Esophagus (tissue), 2 donors: ENCODE data around the gene MCRIP1. TPM values are rescaled to one million over a fixed set of nuclear protein-coding genes. Genes with fewer than 3 reads are reported as not detected.
A peak's percentile ranks its signal among the peaks of the same experiment; 100 is the strongest.

ENCODE experiments used
- H3K27ac ChIP-seq, 2 donors: one replicate each; pipeline ENCODE4 v1.5.1; 2013; ENCODE audit warnings: low read depth in 2 of 2, mild to moderate bottlenecking in 2 of 2, inconsistent platforms in 1 of 2, low read length in 1 of 2, moderate library complexity in 1 of 2
- H3K27me3 ChIP-seq, 2 donors: one replicate each; pipeline ENCODE4 v1.6.1; 2013; ENCODE audit warnings: low read length in 2 of 2, control low read depth in 1 of 2, mild to moderate bottlenecking in 1 of 2; ENCODE audit not compliant: insufficient read depth in 2 of 2, control insufficient read depth in 1 of 2
- H3K36me3 ChIP-seq, 2 donors: one replicate each; pipeline ENCODE4 v1.6.1; 2013; ENCODE audit warnings: low read length in 1 of 2; ENCODE audit not compliant: control insufficient read depth in 2 of 2, insufficient read depth in 2 of 2
- H3K4me1 ChIP-seq, 2 donors: one replicate each; pipeline ENCODE4 v1.6.1; 2013; ENCODE audit warnings: low read length in 1 of 2; ENCODE audit not compliant: control insufficient read depth in 2 of 2, insufficient read depth in 2 of 2
- H3K4me3 ChIP-seq, 2 donors: one replicate each; pipeline ENCODE4 v1.5.1; 2013; ENCODE audit warnings: low read length in 2 of 2, mild to moderate bottlenecking in 2 of 2, low read depth in 1 of 2, moderate library complexity in 1 of 2
- H3K9me3 ChIP-seq, 2 donors: one replicate each; pipeline ENCODE4 v1.6.1; 2013; ENCODE audit warnings: mild to moderate bottlenecking in 2 of 2, low read depth in 1 of 2, low read length in 1 of 2, moderate library complexity in 1 of 2; ENCODE audit not compliant: control insufficient read depth in 2 of 2, insufficient read depth in 1 of 2
- WGBS, 2 donors: extraction: QIAGEN DNeasy Blood & Tissue Kit; methylation state at CpG; one replicate each; pipeline ENCODE4 v1.1.7; 2013; 5-methylcytosine and 5-hydroxymethylcytosine counted together
- polyA plus RNA-seq, 2 donors: library from polyadenylated mRNA; stranded (reverse); fragments of 200-250 nt; gene quantifications; one replicate each; pipeline ENCODE4 v1.2.3, GENCODE V29; 2013
- donor health status: healthy with polysubstance abuse.
- donor health status: Bipolar disorder and iron deficiency.

MCRIP1 gene
- polyA plus RNA-seq, 2 donors = 24.7 to 32.3 TPM

DNA sequence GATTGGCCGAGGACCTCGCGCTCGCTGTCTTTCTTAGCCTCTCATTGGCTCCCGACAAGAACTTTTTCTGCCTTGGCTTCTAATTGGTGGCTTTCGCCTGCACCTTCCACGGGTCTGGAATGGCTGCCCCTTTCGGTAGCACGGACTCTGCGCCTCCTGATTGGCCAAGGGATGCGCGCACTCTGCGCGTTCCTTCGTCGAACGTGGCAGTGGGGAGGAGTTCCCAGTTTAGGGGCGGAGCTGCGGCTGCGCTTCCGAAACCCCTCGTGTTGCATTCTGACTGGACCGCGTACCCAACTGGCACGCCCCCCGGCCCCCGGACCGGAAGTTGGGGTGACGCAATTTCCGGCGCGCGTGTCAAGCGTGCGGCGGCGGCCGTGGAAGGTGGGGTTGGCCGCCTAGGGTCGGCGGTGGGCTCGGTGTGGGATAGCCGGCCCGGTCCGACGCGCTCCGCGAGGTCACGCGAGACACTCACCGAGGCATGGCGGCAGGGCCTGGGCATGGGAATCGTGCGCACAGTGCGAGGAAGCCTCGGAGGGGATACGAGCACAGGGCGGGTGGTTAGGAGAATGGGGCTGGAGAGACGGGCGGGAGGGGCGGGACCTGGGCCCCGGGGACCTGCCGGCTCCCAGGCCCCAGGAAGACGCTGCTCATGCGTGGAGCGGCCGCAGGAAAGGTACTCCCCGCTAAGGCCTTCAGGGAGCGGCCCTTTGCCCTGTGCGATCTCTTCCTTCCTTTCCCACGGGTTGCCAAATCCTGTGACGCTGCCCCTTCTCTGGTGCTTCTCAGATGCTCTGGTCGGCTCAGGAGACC lies 27.9 kb upstream of the MCRIP1 start:
- peak overlapping the region; percentile 98 to 99 for H3K27ac ChIP-seq
- H3K9me3 ChIP-seq = no peaks in the 10 kb centered on the region
- peaks cover 0 to 21% of the 10 kb centered on the region in 2 donors for H3K36me3 ChIP-seq
- H3K4me1 ChIP-seq = peaks cover 3 to 20% of the 10 kb centered on the region in 2 donors
- 0 to 1% methylated on average over 67 to 74 of the region's 74 CpGs for WGBS, 2 donors
- H3K27me3 ChIP-seq = no peaks in the 10 kb centered on the region
- peak overlapping the region; percentile 80 to 83 for H3K4me3 ChIP-seq

DNA sequence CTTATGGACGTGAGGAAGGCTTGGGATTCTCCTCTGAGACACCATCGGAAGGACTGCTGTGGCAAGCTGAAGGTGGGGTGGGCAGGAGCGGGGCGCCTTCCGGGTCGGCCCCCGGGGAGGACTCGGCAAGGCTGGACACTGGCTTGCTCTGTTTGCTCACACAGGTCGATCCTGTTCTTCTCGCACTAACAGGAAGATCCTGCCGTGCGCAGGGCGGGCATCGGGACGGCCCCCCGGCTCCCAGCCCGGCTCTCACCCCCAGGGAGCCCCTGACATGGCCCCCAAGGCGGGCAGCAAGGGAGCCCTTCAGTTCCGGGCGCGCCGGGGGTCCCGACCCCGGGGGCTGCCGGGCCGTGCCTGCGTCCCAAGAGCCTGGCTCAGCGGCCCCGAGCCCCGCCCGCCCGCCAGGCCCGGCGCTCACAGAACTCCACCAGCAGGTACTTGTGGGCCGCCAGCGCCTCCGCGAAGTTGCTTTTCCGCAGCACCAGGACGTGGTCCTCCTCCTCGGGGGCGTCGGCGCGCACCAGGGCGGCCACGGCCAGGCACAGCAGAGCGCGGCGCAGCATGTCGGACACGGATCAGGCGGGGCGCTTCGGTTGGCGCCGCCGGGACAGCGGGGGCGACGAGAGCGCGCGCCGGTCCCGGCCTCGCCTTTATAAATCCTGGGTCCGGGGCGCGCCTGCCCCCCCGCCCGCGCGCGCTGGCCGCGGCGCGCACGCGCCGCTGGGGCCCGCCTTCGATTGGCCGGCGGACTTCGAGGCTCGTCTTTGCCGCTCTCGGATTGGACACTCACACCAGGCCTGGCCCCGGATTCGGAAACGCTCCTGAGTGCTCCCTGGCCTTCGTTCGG lies 27.0 kb upstream of the MCRIP1 start, which contains the start of gene P4HB:
TSS of gene P4HB (minus strand) at position 630 of the 850 bp plus-strand sequence. CDS start at position 566, 64 bp downstream.
- H3K36me3 ChIP-seq = peaks cover 0 to 18% of the 10 kb centered on the region in 2 donors
- 0 to 1% methylated on average over 82 to 95 of the region's 95 CpGs for WGBS, 2 donors
- peaks cover 3 to 13% of the 10 kb centered on the region in 2 donors for H3K4me1 ChIP-seq
- H3K27me3 ChIP-seq = no peaks in the 10 kb centered on the region
- H3K9me3 ChIP-seq = no peaks in the 10 kb centered on the region
- H3K4me3 ChIP-seq = peak within 1 kb of the TSS; percentile 80 to 95
- H3K27ac ChIP-seq = peak within 1 kb of the TSS; percentile 98 to 99

DNA sequence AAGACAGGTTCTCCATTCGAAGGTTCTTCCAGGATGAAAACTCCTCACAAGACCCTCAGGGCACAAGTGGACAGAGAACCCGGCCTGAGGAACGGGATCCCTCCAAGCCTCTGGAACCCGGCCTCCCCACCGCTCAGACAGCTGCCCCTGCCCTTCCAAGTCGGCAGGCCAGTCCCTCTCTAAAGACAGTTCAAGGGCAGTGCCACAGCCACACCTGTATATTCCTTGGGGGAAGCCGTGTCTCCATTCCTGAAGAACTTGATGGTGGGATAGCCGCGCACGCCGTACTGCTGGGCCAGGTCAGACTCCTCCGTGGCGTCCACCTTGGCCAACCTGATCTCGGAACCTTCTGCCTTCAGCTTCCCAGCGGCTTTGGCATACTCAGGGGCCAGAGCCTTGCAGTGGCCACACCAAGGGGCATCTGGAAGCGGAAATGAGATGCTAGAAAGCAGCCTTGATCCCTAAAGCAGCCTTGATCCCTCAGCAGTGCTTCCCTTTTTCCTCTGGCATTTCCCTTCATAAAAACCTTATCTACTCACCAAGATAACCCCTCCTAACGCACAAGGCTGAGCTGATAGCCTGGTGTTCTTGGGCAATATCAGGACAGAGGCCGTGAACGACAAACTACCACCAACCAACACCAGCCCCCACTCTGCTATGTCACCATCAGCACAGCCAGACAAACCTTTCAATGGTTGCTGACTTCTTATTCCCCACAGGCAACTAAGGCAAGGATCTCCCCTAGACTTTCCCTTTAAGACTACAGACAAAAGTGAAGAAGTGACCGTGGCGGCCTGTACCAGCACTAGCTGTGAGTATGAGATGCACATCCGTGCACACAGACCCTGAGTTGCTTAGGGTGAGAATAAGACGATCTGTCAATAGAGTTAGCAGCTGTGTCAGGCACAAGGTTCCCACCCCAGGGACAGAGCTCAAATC lies 26.1 kb upstream of the MCRIP1 start:
- Histone ChIP-seq H3K4me1 (peaks cover 3 to 14% of the 10 kb centered on the region in 2 donors), H3K27ac (peak overlapping the region; percentile 95 to 97), H3K4me3 (peak overlapping the region; percentile 65 to 95), H3K36me3 (peaks cover 0 to 25% of the 10 kb centered on the region in 2 donors), H3K9me3 (no peaks in the 10 kb centered on the region), H3K27me3 (no peaks in the 10 kb centered on the region)
- WGBS, 2 donors = 43 to 50% methylated on average over 23 of the region's 23 CpGs

DNA sequence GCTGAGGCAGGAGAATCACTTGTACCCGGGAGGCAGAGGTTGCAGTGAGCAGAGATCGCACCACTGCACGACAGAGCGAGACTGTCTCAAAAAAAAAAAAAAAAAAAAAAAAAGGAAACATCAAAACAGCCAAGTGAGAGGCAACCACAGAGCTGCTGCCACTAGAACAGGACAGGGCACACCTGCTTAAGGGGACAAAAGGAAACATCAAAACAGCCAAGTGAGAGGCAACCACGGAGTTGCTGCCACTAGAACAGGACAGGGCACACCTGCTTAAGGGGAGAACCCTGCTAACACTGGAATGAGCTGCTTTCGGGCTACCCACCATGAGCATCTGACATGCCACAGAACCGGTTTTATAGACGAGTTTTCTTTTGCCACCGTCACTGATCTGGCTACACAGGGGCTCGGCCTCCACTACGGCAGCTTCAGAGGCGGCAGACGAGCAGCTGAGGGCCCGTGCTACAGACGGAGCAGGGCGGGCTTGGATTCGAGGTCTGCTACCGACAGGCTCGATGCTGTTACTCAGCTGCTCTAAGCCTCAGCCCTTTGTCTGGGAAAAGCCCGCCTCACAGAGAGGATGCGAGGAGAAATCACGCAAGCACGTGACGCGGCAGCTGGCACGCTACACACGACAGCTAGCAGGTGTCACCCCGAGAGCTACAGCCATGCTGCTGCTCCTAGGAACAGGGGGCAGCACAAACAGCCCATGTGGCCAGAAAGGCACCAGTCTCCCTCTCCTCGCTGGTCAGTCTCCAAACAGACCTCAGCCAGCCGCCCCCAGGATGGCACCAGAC lies 25.3 kb upstream of the MCRIP1 start:
- Histone ChIP-seq H3K36me3 (peaks cover 5 to 32% of the 10 kb centered on the region in 2 donors), H3K4me3 (peak overlapping the region; percentile 65 to 95), H3K9me3 (no peaks in the 10 kb centered on the region), H3K27ac (peak overlapping the region; percentile 2 to 95), H3K27me3 (no peaks in the 10 kb centered on the region), H3K4me1 (peaks cover 3 to 16% of the 10 kb centered on the region in 2 donors)
- 56 to 69% methylated on average over 30 of the region's 30 CpGs for WGBS, 2 donors

DNA sequence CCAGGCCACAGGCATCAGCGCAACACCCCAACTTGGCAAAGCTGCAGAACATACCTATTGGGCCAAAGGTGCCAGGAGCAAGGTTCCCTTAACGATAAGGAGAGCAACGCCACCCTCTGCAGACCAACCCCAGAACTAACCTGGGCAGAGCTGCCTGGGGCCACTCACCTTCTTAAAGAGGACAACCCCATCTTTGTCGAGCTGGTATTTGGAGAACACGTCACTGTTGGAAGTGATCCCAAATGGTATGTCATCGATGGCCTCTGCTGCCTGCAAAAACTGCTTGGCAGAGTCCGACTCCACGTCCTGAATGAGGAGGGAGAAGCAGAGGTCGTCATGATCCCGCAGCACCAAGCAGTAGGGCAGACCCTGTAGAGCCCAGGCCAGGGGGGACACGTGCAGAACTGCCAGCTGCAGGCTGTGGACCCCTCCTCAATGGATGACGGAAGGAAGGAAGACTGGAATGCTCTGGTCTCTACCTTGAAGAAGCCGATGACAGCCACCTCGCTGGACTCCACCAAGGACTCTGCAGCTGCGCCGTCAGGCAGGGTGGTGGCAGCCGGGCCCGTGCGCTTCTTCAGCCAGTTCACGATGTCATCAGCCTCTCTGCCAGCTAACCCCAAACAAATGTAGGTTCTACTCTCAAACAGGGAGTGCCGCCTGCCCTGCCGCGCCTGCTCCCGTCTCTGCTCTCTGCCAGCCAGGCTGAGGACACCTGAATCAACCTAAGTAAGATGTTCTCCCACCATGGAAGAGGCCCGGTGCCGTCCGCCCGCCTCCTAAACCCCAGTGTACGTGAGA lies 22.1 kb upstream of the MCRIP1 start:
- no peaks in the 10 kb centered on the region for H3K27me3 ChIP-seq
- H3K36me3 ChIP-seq = peaks cover 9 to 43% of the 10 kb centered on the region in 2 donors
- H3K4me3 ChIP-seq = no peak overlapping the region
- WGBS, 2 donors = 48 to 55% methylated on average over 29 of the region's 29 CpGs
- H3K9me3 ChIP-seq = no peaks in the 10 kb centered on the region
- peak overlapping the region; percentile 69 to 93 for H3K27ac ChIP-seq
- peaks cover 3 to 16% of the 10 kb centered on the region in 2 donors for H3K4me1 ChIP-seq

DNA sequence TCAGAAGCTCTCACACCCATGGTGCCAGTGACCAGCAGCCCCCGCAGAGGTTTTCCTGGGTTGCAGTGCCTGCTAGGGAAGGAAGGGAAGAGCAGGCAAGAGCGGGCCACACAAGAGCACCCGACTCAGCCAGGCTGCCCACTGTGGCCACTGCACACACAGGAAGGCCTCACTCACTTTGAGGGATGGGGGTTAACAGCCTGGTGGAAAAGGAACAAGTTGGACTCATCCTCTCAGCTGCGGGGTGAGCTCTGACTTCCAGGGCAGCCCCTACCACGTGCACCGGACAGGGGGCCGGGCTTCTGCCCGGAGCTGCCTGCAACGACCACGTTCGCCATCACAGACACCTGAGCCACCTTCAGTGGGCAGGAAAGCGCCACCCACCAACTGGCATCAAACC lies 19.1 kb upstream of the MCRIP1 start:
- H3K9me3 ChIP-seq = no peaks in the 10 kb centered on the region
- no peak overlapping the region for H3K4me3 ChIP-seq
- H3K4me1 ChIP-seq = peaks cover 0 to 3% of the 10 kb centered on the region in 2 donors
- no peak overlapping the region for H3K27ac ChIP-seq
- 88 to 92% methylated on average over 12 of the region's 12 CpGs for WGBS, 2 donors
- H3K36me3 ChIP-seq = peaks cover 9 to 34% of the 10 kb centered on the region in 2 donors
- no peaks in the 10 kb centered on the region for H3K27me3 ChIP-seq

DNA sequence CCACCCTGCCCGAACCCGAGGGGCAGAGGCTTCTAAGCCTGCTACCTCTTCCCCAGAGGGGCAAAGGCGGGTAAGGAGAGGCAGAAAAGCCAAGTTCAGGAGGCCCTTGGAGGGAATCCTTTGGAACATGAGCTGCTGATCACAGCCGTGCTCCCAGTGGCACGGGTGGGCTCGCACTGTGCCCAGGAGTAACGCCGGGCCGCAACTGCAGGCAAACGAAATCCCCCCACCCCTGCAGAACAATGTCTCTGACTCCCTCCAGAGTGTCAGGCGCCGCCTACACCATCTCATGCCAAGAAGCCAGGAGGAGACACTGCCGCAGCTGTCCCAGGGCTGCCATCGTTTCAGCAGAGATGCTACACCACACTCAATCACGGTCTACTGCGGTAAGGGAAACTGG lies 18.3 kb upstream of the MCRIP1 start:
- Histone ChIP-seq H3K4me3 (no peak overlapping the region), H3K36me3 (peaks cover 9 to 42% of the 10 kb centered on the region in 2 donors), H3K9me3 (no peaks in the 10 kb centered on the region), H3K27me3 (no peaks in the 10 kb centered on the region), H3K4me1 (peaks cover 0 to 6% of the 10 kb centered on the region in 2 donors), H3K27ac (no peak overlapping the region)
- WGBS, 2 donors = 93% methylated on average over 16 of the region's 16 CpGs

DNA sequence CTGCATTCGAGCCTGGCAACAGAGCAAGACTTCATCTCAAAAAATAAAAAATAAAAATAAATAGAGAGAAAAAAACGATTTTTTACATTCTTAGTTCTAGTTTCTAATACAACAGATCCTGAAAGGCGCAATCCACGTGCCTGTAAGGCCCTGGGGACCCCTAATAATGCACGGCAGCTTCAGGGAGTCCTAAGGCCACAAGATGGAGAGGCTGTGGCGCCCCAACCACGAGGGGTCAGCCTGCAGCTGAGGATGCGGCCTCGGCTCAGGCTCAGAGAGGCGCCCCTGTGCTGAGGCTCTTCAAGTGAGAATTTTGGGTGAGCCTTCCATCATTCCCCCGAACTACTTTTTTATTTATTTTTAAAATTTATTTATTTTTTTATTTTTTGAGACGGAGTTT lies 16.4 kb upstream of the MCRIP1 start:
- Histone ChIP-seq H3K4me3 (no peak overlapping the region), H3K36me3 (peaks cover 25 to 57% of the 10 kb centered on the region in 2 donors), H3K27me3 (no peaks in the 10 kb centered on the region), H3K27ac (no peak overlapping the region), H3K4me1 (peaks cover 0 to 7% of the 10 kb centered on the region in 2 donors), H3K9me3 (no peaks in the 10 kb centered on the region)
- whole genome bisulfite sequencing, 2 donors = 94% methylated on average over 12 of the region's 12 CpGs
